HepG2 (cell line): ENCODE results near the gene ADAMTSL4. TPM values are rescaled to one million over a fixed set of nuclear protein-coding genes. Genes with fewer than 3 reads are reported as not detected.

Experiments used
- AGO1 ChIP-seq: fragments of 200-400 bp; formaldehyde crosslinking; IDR thresholded peaks from 2 replicates; pipeline ENCODE4 v1.6.1; 2017; ENCODE audit warnings: mild to moderate bottlenecking, low read depth, low read length, moderate library complexity; ENCODE audit not compliant: poor library complexity, severe bottlenecking
- ATF3 ChIP-seq: sonication (generic); formaldehyde crosslinking; IDR thresholded peaks from 2 replicates; pipeline ENCODE4 v1.4.0; 2020; ENCODE audit warnings: missing genetic modification reagents
- BHLHE40 ChIP-seq: IDR thresholded peaks from 2 replicates; pipeline ENCODE4 v1.6.1; 2011; ENCODE audit warnings: low read length, improper control_type of control experiment
- DDIT3 ChIP-seq: sonication (generic); formaldehyde crosslinking; IDR thresholded peaks from 2 replicates; pipeline ENCODE4 v1.4.0; 2020; ENCODE audit warnings: mild to moderate bottlenecking, missing genetic modification reagents
- E2F5 ChIP-seq: sonication (generic); formaldehyde crosslinking; conservative IDR thresholded peaks from 2 replicates; pipeline ENCODE4 v1.4.0; 2020; ENCODE audit warnings: missing genetic modification reagents
- ELF1 ChIP-seq: sonication (generic); formaldehyde crosslinking; IDR thresholded peaks from 2 replicates; pipeline ENCODE4 v1.4.0; 2020; ENCODE audit warnings: missing genetic modification reagents
- ETV6 ChIP-seq: sonication (generic); formaldehyde crosslinking; conservative IDR thresholded peaks from 2 replicates; pipeline ENCODE4 v1.4.0; 2020; ENCODE audit warnings: missing genetic modification reagents
- FOXO1 ChIP-seq: sonication (generic); formaldehyde crosslinking; IDR thresholded peaks from 2 replicates; pipeline ENCODE4 v1.4.0; 2020; ENCODE audit warnings: missing genetic modification reagents
- HOXA5 ChIP-seq: sonication (generic); formaldehyde crosslinking; IDR thresholded peaks from 2 replicates; pipeline ENCODE4 v1.4.0; 2020; ENCODE audit warnings: missing genetic modification reagents
- JARID2 ChIP-seq: sonication (generic); formaldehyde crosslinking; IDR thresholded peaks from 2 replicates; pipeline ENCODE4 v1.8.1; 2023; ENCODE audit warnings: missing genetic modification reagents, inconsistent platforms; ENCODE audit not compliant: insufficient replicate concordance
- KDM2A ChIP-seq: sonication (generic); formaldehyde crosslinking; IDR thresholded peaks from 2 replicates; pipeline ENCODE4 v1.4.0; 2020; ENCODE audit warnings: low read depth, missing genetic modification reagents, borderline replicate concordance
- MXD3 ChIP-seq: IDR thresholded peaks from 2 replicates; pipeline ENCODE4 v1.6.1; 2016; ENCODE audit warnings: mild to moderate bottlenecking, missing biosample characterization, missing genetic modification reagents
- MZF1 ChIP-seq: sonication (generic); formaldehyde crosslinking; IDR thresholded peaks from 2 replicates; pipeline ENCODE4 v1.8.1; 2023; ENCODE audit warnings: mild to moderate bottlenecking, missing genetic modification reagents, borderline replicate concordance
- PAF1 ChIP-seq: IDR thresholded peaks from 2 replicates; pipeline ENCODE4 v1.6.1; 2016; ENCODE audit warnings: missing genetic modification reagents, missing compliant biosample characterization
- SNRNP70 ChIP-seq: fragments of 200-400 bp; formaldehyde crosslinking; IDR thresholded peaks from 2 replicates; pipeline ENCODE4 v1.6.1; 2017; ENCODE audit warnings: mild to moderate bottlenecking, low read depth, low read length, moderate library complexity
- TBX3 ChIP-seq: fragments of 450-650 bp; IDR thresholded peaks from 2 replicates; pipeline ENCODE4 v1.6.1; 2017; ENCODE audit warnings: antibody characterized with exemption, mild to moderate bottlenecking, inconsistent platforms, borderline replicate concordance
- TMF1 ChIP-seq: sonication (generic); formaldehyde crosslinking; IDR thresholded peaks from 2 replicates; pipeline ENCODE4 v1.8.1; 2022; ENCODE audit warnings: low read depth, missing genetic modification reagents
- ZC3H4 ChIP-seq: sonication (generic); formaldehyde crosslinking; IDR thresholded peaks from 2 replicates; pipeline ENCODE4 v1.4.0; 2020; ENCODE audit warnings: missing genetic modification reagents, borderline replicate concordance
- ZFP37 ChIP-seq: sonication (generic); formaldehyde crosslinking; IDR thresholded peaks from 2 replicates; pipeline ENCODE4 v1.4.0; 2020; ENCODE audit warnings: missing genetic modification reagents, borderline replicate concordance
- ZNF160 ChIP-seq: sonication (generic); formaldehyde crosslinking; IDR thresholded peaks from 2 replicates; pipeline ENCODE4 v1.8.0; 2022; ENCODE audit warnings: mild to moderate bottlenecking, inconsistent platforms, missing genetic modification reagents
- ZNF235 ChIP-seq: sonication (generic); formaldehyde crosslinking; IDR thresholded peaks from 2 replicates; pipeline ENCODE4 v1.8.1; 2023; ENCODE audit warnings: mild to moderate bottlenecking, missing genetic modification reagents, borderline replicate concordance
- ZNF660 ChIP-seq: sonication (generic); formaldehyde crosslinking; IDR thresholded peaks from 2 replicates; pipeline ENCODE4 v1.5.1; 2020; ENCODE audit warnings: mild to moderate bottlenecking, low read depth, missing genetic modification reagents, borderline replicate concordance
- ZNF792 ChIP-seq: IDR thresholded peaks from 2 replicates; pipeline ENCODE4 v1.6.1; 2016
- polyA plus RNA-seq, 8 experiments: library from polyadenylated mRNA; depleted of rRNA in 3 of 8; stranded (reverse) in 7 of 8; unstranded in 1 of 8; fragments of >200 nt; fragmentation: Illumina TruSeq in 4 of 8; extraction: Trizol in 4 of 8; gene quantifications; 2 replicates each; pipeline versions ENCODE4 v1.2.1 to v1.2.3, GENCODE V29; 2011 to 2016; ENCODE audit warnings: low read depth in 4 of 8, missing spikeins in 1 of 8, mixed read lengths in 1 of 8; ENCODE audit not compliant: insufficient read depth in 1 of 8
- total RNA-seq, 5 experiments: library from RNA; depleted of rRNA; stranded (reverse); fragments of >200 nt; fragmentation: Illumina TruSeq; extraction: Trizol; gene quantifications; 2 replicates each; pipeline ENCODE4 v1.2.3, GENCODE V29; 2016; ENCODE audit warnings: low read depth in 1 of 5
- TF ChIP-seq, protein P1 (sequence below): sonication (generic); formaldehyde crosslinking; IDR thresholded peaks from 2 replicates; pipeline ENCODE4 v1.4.0; 2020; ENCODE audit warnings: missing genetic modification reagents
- TF ChIP-seq, protein P2 (sequence below): sonication (generic); formaldehyde crosslinking; IDR thresholded peaks from 2 replicates; pipeline ENCODE4 v1.4.0; 2020; ENCODE audit warnings: missing genetic modification reagents
- TF ChIP-seq, protein P3 (sequence below): sonication (generic); formaldehyde crosslinking; IDR thresholded peaks from 2 replicates; pipeline ENCODE4 v1.4.0; 2020; ENCODE audit warnings: mild to moderate bottlenecking, missing genetic modification reagents

ADAMTSL4 gene
- total and polyA plus RNA-seq, 2 of the 13 experiments (the other 11 are each of a cell fraction or from before 2014, with no cell fraction given), result 3.9 to 16.4 TPM

GRCh38 chr1:150561974-150562445 lies 12.8 kb downstream of the ADAMTSL4 start (continued):
- TF ChIP-seq, protein P1, sequence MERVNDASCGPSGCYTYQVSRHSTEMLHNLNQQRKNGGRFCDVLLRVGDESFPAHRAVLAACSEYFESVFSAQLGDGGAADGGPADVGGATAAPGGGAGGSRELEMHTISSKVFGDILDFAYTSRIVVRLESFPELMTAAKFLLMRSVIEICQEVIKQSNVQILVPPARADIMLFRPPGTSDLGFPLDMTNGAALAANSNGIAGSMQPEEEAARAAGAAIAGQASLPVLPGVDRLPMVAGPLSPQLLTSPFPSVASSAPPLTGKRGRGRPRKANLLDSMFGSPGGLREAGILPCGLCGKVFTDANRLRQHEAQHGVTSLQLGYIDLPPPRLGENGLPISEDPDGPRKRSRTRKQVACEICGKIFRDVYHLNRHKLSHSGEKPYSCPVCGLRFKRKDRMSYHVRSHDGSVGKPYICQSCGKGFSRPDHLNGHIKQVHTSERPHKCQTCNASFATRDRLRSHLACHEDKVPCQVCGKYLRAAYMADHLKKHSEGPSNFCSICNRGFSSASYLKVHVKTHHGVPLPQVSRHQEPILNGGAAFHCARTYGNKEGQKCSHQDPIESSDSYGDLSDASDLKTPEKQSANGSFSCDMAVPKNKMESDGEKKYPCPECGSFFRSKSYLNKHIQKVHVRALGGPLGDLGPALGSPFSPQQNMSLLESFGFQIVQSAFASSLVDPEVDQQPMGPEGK (CRISPR knock-in tag), result peak; percentile 98
- TF ChIP-seq, protein P2, sequence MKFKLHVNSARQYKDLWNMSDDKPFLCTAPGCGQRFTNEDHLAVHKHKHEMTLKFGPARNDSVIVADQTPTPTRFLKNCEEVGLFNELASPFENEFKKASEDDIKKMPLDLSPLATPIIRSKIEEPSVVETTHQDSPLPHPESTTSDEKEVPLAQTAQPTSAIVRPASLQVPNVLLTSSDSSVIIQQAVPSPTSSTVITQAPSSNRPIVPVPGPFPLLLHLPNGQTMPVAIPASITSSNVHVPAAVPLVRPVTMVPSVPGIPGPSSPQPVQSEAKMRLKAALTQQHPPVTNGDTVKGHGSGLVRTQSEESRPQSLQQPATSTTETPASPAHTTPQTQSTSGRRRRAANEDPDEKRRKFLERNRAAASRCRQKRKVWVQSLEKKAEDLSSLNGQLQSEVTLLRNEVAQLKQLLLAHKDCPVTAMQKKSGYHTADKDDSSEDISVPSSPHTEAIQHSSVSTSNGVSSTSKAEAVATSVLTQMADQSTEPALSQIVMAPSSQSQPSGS (CRISPR knock-in tag), result peak; percentile 52
- TF ChIP-seq ZFP37 (no peak; the same call in 1 of the 2 replicates), MZF1 (CRISPR knock-in tag) (no peak), ETV6 (CRISPR knock-in tag) (0 out of 2 replicates have a peak, but pooled peaks have one; percentile 31), ATF3 (no peak; the same call in 1 of the 2 replicates), HOXA5 (CRISPR knock-in tag) (no peak), ZNF792 (CRISPR knock-in tag) (peak; percentile 65), PAF1 (CRISPR knock-in tag) (no peak), AGO1 (peak; percentile 33), ELF1 (CRISPR knock-in tag) (peak; percentile 58; the same call in 1 of the 2 replicates), E2F5 (CRISPR knock-in tag) (no peak), ZNF660 (no peak), DDIT3 (CRISPR knock-in tag) (no peak), ZNF235 (no peak), TBX3 (no peak), ZNF160 (no peak), BHLHE40 (peak; percentile 48; the same call in 1 of the 2 replicates), KDM2A (CRISPR knock-in tag) (peak; percentile 84), FOXO1 (CRISPR knock-in tag) (peak; percentile 69), TMF1 (CRISPR knock-in tag) (no peak), MXD3 (CRISPR knock-in tag) (no peak), SNRNP70 (no peak), ZC3H4 (CRISPR knock-in tag) (peak; percentile 68; the same call in 1 of the 2 replicates), JARID2 (CRISPR knock-in tag) (no peak)
- TF ChIP-seq, protein P3, sequence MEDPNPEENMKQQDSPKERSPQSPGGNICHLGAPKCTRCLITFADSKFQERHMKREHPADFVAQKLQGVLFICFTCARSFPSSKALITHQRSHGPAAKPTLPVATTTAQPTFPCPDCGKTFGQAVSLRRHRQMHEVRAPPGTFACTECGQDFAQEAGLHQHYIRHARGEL (CRISPR knock-in tag), result no peak
